Stimulated activated CD8-positive, alpha-beta memory T cell treated with anti-CD3 and anti-CD28 coated beads, Interleukin-12 subunit alpha, Interleukin-12 subunit beta, amount 100 ng/mL, for 4 hours (primary cell): ENCODE results near the gene SEC61A2.

Source experiments
- DNase-seq: peaks from one replicate; pipeline ENCODE4 v3.0.0-alpha.2; 2020; ENCODE audit warnings: low read depth

Gene SEC61A2

DNA sequence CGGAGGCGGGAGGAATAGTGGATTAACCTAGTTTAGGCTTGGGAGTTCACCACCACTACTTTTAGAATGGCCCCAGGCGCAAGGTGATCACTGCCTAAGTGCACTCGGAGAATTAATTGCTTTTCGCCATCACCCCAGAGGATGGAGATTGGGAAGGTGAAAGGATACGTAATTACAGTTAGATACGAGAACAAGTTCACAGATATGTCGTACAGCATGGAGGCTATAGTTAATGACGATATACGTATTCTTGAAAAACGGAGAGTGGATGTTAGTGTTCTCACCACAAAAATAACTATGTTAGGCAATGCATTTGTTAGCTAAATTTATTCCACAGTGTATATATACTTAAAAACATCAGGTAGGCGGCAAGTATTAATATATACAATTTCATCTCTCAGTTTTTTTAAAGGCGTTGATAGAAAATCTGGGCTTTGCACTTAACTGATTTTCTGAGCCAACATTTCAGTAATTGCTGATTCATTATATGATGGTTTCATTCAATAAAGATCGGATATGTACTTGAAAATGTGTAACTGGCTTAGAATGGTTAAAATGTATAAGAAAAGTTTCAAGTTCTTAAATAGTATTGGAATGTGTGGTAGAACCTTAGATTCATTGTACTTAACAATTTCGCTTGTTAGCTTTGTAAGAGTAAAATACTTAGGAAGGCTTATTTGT lies 67.2 kb downstream of the SEC61A2 start:
- no peak for DNase-seq

- no peak for DNase-seq
Observed at GRCh38 chr10:12198156-12198555, 68.7 kb downstream of the SEC61A2 start.

- DNase-seq = no peak
Observed at GRCh38 chr10:12200850-12201249, 71.4 kb downstream of the SEC61A2 start.

DNA sequence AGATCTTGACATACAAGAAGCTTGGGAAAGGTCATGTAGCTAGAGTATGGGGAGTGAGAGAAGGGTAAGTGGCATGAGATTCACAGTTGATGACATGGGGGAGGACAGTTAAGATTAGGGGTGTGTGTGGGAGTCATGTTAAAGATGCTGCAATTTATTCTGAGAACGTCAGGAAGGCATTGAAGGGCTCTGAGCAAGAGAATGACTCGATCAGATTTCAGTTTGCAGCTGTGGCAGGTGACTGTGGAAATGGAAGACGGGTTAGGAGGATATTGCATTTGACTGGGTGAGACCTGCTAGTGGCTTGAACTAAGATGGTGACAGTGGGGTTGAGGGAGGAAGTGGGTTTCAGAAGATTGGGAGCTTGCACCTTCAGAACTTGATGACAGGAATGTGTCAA lies 72.1 kb downstream of the SEC61A2 start:
- DNase-seq = no peak

GRCh38 chr10:12202226-12202625 lies 72.7 kb downstream of the SEC61A2 start:
- DNase-seq = no peak

- no peak for DNase-seq
Observed at GRCh38 chr10:12205082-12205481, 75.6 kb downstream of the SEC61A2 start.

GRCh38 chr10:12207114-12207513 lies 77.6 kb downstream of the SEC61A2 start:
- no peak for DNase-seq

- no peak for DNase-seq
Observed at GRCh38 chr10:12208460-12208859, 79.0 kb downstream of the SEC61A2 start.

- no peak for DNase-seq
Observed at GRCh38 chr10:12212454-12212853, 83.0 kb downstream of the SEC61A2 start.

GRCh38 chr10:12213621-12214020 lies 84.1 kb downstream of the SEC61A2 start:
- DNase-seq = no peak

- DNase-seq = no peak
Observed at GRCh38 chr10:12214093-12214492, 84.6 kb downstream of the SEC61A2 start.

GRCh38 chr10:12214763-12215218 lies 85.3 kb downstream of the SEC61A2 start:
- DNase-seq = no peak
